ENCODE results near the gene FGGY. TPM values are rescaled to one million over a fixed set of nuclear protein-coding genes. Genes with fewer than 3 reads are reported as not detected.

Gene FGGY
- total RNA-seq, 1 donor = 24.6 TPM

DNA sequence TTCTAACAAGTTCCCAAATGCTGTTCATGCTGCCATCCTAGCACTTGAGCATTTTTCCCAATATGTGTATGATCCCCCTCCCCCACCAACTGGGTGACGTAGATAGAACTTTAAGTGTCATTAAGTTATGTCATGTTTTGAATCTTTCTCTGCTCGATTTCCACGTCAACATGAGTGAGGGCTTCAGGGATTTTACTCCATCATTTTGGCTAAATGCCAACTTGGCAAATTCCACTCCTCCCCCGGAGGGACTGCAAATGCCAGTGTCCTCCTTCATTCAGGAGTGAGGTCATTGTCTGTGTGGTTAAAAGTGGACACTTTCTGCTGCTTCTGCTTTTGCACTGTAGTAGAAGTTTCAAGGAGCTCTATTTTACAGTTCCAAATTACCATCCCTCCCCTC lies 201.7 kb downstream of the FGGY start:
- peak; percentile 38 for DNase-seq (ENCODE audit: insufficient read length, low spot score, missing footprints)
- no peaks in the 10 kb centered on the region for H3K79me2 ChIP-seq (ENCODE audit: insufficient read depth, low read length)
- H3K27me3 ChIP-seq (ENCODE audit: insufficient read depth, low read length) = no peaks in the 10 kb centered on the region
- no peaks in the 10 kb centered on the region for H3K9me3 ChIP-seq (ENCODE audit: low read depth, low read length)
- TF ChIP-seq, protein P1, sequence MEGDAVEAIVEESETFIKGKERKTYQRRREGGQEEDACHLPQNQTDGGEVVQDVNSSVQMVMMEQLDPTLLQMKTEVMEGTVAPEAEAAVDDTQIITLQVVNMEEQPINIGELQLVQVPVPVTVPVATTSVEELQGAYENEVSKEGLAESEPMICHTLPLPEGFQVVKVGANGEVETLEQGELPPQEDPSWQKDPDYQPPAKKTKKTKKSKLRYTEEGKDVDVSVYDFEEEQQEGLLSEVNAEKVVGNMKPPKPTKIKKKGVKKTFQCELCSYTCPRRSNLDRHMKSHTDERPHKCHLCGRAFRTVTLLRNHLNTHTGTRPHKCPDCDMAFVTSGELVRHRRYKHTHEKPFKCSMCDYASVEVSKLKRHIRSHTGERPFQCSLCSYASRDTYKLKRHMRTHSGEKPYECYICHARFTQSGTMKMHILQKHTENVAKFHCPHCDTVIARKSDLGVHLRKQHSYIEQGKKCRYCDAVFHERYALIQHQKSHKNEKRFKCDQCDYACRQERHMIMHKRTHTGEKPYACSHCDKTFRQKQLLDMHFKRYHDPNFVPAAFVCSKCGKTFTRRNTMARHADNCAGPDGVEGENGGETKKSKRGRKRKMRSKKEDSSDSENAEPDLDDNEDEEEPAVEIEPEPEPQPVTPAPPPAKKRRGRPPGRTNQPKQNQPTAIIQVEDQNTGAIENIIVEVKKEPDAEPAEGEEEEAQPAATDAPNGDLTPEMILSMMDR (IDR thresholded peaks at IDR 0.05; ENCODE audit: extremely low read depth, low read depth, low read length) = no peak
- peak overlapping the region; percentile 16 for H3K4me2 ChIP-seq (ENCODE audit: insufficient read depth, low read length)
- H4K20me1 ChIP-seq (ENCODE audit: insufficient read depth, low read length) = no peaks in the 10 kb centered on the region
- H3K4me1 ChIP-seq (ENCODE audit: insufficient read depth, low read length) = peaks cover 7% of the 10 kb centered on the region
- no peak overlapping the region for H3K27ac ChIP-seq (ENCODE audit: low read depth, low read length)
- no peak overlapping the region for H2AFZ ChIP-seq (ENCODE audit: low read length)
- H3K36me3 ChIP-seq (ENCODE audit: insufficient read depth, low read length) = no peaks in the 10 kb centered on the region
- no peak overlapping the region for H3K4me3 ChIP-seq (ENCODE audit: insufficient read depth, low read length)

DNA sequence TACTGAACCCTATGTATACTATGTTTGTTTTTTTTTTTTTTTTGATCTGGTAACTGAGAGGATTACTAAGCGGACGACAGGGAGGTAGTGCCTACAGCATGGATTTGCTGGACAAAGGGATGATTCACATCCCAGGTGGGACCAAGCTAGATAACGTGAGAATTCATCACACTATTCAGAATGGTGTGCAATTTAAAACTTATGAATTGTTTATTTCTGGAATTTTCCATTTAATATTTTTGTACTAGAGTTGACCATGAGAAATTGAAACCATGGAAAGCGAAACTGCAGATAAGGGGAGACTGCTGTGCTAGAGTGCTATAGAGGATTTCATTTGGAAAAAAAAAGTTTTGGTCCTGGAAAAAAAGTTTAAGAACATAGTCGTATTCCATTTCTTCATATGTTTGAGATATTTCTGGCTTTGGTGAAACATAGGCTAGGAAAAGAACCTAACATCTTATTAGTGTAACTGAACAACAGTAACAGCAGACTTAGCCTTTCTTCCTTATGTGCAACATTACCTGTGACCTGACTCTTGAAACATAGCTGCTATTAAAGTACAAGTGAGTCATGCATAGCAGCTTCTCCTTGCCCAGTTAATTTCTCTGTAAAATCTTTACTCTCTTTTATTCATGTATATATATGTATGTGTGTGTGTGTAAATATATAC lies 202.5 kb downstream of the FGGY start:
- TF ChIP-seq, protein P1 (IDR thresholded peaks at IDR 0.05; ENCODE audit: extremely low read depth, low read depth, low read length) = no peak
- Histone ChIP-seq H3K4me2 (ENCODE audit: insufficient read depth, low read length) (no peak overlapping the region), H2AFZ (ENCODE audit: low read length) (no peak overlapping the region), H3K4me1 (ENCODE audit: insufficient read depth, low read length) (peaks cover 7% of the 10 kb centered on the region), H4K20me1 (ENCODE audit: insufficient read depth, low read length) (no peaks in the 10 kb centered on the region), H3K9me3 (ENCODE audit: low read depth, low read length) (no peaks in the 10 kb centered on the region), H3K79me2 (ENCODE audit: insufficient read depth, low read length) (no peaks in the 10 kb centered on the region), H3K4me3 (ENCODE audit: insufficient read depth, low read length) (no peak overlapping the region), H3K36me3 (ENCODE audit: insufficient read depth, low read length) (no peaks in the 10 kb centered on the region), H3K27me3 (ENCODE audit: insufficient read depth, low read length) (no peaks in the 10 kb centered on the region), H3K27ac (ENCODE audit: low read depth, low read length) (no peak overlapping the region)
- no peak for DNase-seq (ENCODE audit: insufficient read length, low spot score, missing footprints)

DNA sequence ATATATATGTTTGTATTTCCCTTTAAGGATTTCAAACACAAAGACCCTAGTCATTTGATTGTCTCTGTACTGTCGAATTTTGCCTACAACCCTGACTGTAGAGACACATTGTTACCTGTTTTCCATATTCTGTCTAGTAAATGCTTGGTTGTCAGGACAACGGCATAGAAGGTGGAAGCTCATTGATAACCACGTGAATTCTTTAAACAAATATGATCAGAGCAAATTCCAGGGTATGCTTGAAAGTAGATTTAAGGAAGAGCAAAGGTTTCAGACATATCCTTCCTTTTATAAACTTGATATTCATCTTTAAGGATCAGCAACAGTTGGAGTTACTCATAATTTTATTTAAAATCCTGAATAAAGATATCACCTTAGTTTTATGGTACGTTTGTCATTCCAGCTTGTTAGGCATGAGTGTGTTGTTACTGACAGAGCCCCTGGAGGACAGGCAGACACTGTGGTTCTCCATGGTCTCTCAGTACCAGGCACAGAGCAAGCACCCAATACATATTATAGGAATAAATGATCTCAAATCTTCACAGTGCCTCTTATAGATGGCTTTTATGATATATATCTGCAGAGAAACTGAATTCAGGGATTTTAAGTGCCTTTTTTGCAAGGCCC lies 203.2 kb downstream of the FGGY start:
- H3K4me1 ChIP-seq (ENCODE audit: insufficient read depth, low read length) = peaks cover 7% of the 10 kb centered on the region
- no peaks in the 10 kb centered on the region for H3K9me3 ChIP-seq (ENCODE audit: low read depth, low read length)
- no peaks in the 10 kb centered on the region for H4K20me1 ChIP-seq (ENCODE audit: insufficient read depth, low read length)
- H3K36me3 ChIP-seq (ENCODE audit: insufficient read depth, low read length) = no peaks in the 10 kb centered on the region
- H3K27me3 ChIP-seq (ENCODE audit: insufficient read depth, low read length) = no peaks in the 10 kb centered on the region
- H3K4me3 ChIP-seq (ENCODE audit: insufficient read depth, low read length) = no peak overlapping the region
- TF ChIP-seq, protein P1 (IDR thresholded peaks at IDR 0.05; ENCODE audit: extremely low read depth, low read depth, low read length) = no peak
- H2AFZ ChIP-seq (ENCODE audit: low read length) = no peak overlapping the region
- DNase-seq (ENCODE audit: insufficient read length, low spot score, missing footprints) = no peak
- no peaks in the 10 kb centered on the region for H3K79me2 ChIP-seq (ENCODE audit: insufficient read depth, low read length)
- H3K4me2 ChIP-seq (ENCODE audit: insufficient read depth, low read length) = no peak overlapping the region
- no peak overlapping the region for H3K27ac ChIP-seq (ENCODE audit: low read depth, low read length)

DNA sequence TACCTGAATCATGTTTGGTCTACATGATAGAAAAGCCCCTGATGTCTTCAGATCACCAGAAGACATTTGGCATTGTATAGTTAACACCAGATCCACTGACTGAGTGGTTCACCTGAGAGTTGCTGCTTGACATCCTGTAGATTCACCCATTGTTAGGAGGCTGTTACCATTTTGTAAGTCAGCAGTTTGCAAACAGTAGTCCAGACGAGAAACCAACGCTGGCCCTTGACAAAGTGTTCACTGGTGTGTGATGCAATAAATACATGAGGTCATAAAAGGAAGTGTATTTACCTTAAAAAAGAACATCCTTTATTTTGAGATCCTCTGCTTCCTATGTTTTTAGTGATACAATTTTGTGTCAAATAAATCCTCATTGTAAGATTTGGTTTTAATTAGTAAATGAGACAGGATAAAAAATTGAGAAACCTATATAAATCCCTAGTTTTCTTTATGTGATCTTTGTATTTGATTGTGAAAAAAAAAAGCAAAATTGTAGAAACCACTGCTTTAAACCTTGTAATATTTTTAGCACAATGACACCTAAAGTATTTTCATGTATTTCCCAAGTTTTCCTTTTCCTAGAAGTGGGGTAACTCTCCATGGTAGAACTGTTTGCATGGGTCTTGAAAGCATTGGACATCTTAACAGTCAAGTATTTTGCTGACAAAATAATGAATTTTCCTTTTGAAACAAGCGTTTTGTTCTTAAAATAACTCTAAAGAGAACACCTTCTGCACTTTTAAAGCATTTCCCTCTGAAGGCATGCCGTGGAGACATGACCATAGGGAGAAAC lies 204.3 kb downstream of the FGGY start:
- no peak overlapping the region for H3K27ac ChIP-seq (ENCODE audit: low read depth, low read length)
- no peaks in the 10 kb centered on the region for H4K20me1 ChIP-seq (ENCODE audit: insufficient read depth, low read length)
- H2AFZ ChIP-seq (ENCODE audit: low read length) = no peak overlapping the region
- no peak overlapping the region for H3K4me3 ChIP-seq (ENCODE audit: insufficient read depth, low read length)
- no peaks in the 10 kb centered on the region for H3K9me3 ChIP-seq (ENCODE audit: low read depth, low read length)
- DNase-seq (ENCODE audit: insufficient read length, low spot score, missing footprints) = no peak
- TF ChIP-seq, protein P1 (IDR thresholded peaks at IDR 0.05; ENCODE audit: extremely low read depth, low read depth, low read length) = no peak
- peaks cover 7% of the 10 kb centered on the region for H3K4me1 ChIP-seq (ENCODE audit: insufficient read depth, low read length)
- no peaks in the 10 kb centered on the region for H3K79me2 ChIP-seq (ENCODE audit: insufficient read depth, low read length)
- no peak overlapping the region for H3K4me2 ChIP-seq (ENCODE audit: insufficient read depth, low read length)
- H3K27me3 ChIP-seq (ENCODE audit: insufficient read depth, low read length) = no peaks in the 10 kb centered on the region
- no peaks in the 10 kb centered on the region for H3K36me3 ChIP-seq (ENCODE audit: insufficient read depth, low read length)

Data from osteoblast (primary cell).